Effector CD8-positive, alpha-beta T cell (primary cell): ENCODE measurements around the gene TNFRSF14.

Source experiments
- DNase-seq: peaks from one replicate; lab custom pipeline; 2025; lab: John Stamatoyannopoulos, UW
- total RNA-seq, 4 experiments: gene quantifications; one replicate each; lab custom pipeline; 2026; lab: John Stamatoyannopoulos, UW

The TNFRSF14 gene
- total RNA-seq = 156 to 173 (median 167) reads per million in 4 experiments

- peak; percentile 58 for DNase-seq
Measured at GRCh38 chr1:2556277-2556677, at the start of gene TNFRSF14. TNFRSF14 (plus strand) TSS chr1:2556371; CDS start chr1:2556665, 294 bp downstream.

GRCh38 chr1:2506901-2507565 lies 49.1 kb upstream of the TNFRSF14 start:
- DNase-seq = no peak

- no peak for DNase-seq
Measured at GRCh38 chr1:2507744-2508155, 48.4 kb upstream of the TNFRSF14 start.

GRCh38 chr1:2508180-2508579 lies 48.0 kb upstream of the TNFRSF14 start:
- DNase-seq = no peak

GRCh38 chr1:2508751-2509150 lies 47.4 kb upstream of the TNFRSF14 start:
- DNase-seq = no peak

GRCh38 chr1:2509589-2509988 lies 46.6 kb upstream of the TNFRSF14 start:
- no peak for DNase-seq

- DNase-seq = no peak
Measured at GRCh38 chr1:2510366-2511155, 45.6 kb upstream of the TNFRSF14 start.

GRCh38 chr1:2512862-2513421 lies 43.2 kb upstream of the TNFRSF14 start:
- DNase-seq = no peak

- DNase-seq = no peak
Measured at GRCh38 chr1:2513939-2514652, 42.1 kb upstream of the TNFRSF14 start.

GRCh38 chr1:2514863-2515762 lies 41.1 kb upstream of the TNFRSF14 start:
- no peak for DNase-seq

- no peak for DNase-seq
Measured at GRCh38 chr1:2515763-2516080, 40.4 kb upstream of the TNFRSF14 start.

GRCh38 chr1:2516124-2516523 lies 40.0 kb upstream of the TNFRSF14 start:
- no peak for DNase-seq

GRCh38 chr1:2516946-2517345 lies 39.2 kb upstream of the TNFRSF14 start:
- DNase-seq = no peak

- no peak for DNase-seq
Measured at GRCh38 chr1:2517966-2518365, 38.2 kb upstream of the TNFRSF14 start.

- no peak for DNase-seq
Measured at GRCh38 chr1:2518528-2518927, 37.6 kb upstream of the TNFRSF14 start.

- no peak for DNase-seq
Measured at GRCh38 chr1:2519029-2519685, 37.0 kb upstream of the TNFRSF14 start.

GRCh38 chr1:2519729-2520128 lies 36.4 kb upstream of the TNFRSF14 start:
- no peak for DNase-seq

- no peak for DNase-seq
Measured at GRCh38 chr1:2520206-2520605, 36.0 kb upstream of the TNFRSF14 start.

- no peak for DNase-seq
Measured at GRCh38 chr1:2520806-2521205, 35.4 kb upstream of the TNFRSF14 start.

GRCh38 chr1:2522230-2522629 lies 33.9 kb upstream of the TNFRSF14 start:
- DNase-seq = no peak
